Activated CD8-positive, alpha-beta memory T cell treated with anti-CD3 and anti-CD28 coated beads for 48 hours (primary cell): Measurements from ENCODE around the gene NELFCD.
A peak's percentile ranks its signal among the peaks of the same experiment; 100 is the strongest.
"Not testable (repeated sequence)": the region's sequence is repeated elsewhere in the genome, so short reads cannot be mapped to it uniquely, and the experiment has no call there.

Experiments
- DNase-seq, 3 experiments: peaks; one replicate each; pipeline ENCODE4 v3.0.0-alpha.2; 2020; ENCODE audit warnings: low read depth in 2 of 3, low spot score in 2 of 3

Gene NELFCD, protein sequence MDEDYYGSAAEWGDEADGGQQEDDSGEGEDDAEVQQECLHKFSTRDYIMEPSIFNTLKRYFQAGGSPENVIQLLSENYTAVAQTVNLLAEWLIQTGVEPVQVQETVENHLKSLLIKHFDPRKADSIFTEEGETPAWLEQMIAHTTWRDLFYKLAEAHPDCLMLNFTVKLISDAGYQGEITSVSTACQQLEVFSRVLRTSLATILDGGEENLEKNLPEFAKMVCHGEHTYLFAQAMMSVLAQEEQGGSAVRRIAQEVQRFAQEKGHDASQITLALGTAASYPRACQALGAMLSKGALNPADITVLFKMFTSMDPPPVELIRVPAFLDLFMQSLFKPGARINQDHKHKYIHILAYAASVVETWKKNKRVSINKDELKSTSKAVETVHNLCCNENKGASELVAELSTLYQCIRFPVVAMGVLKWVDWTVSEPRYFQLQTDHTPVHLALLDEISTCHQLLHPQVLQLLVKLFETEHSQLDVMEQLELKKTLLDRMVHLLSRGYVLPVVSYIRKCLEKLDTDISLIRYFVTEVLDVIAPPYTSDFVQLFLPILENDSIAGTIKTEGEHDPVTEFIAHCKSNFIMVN

DNA sequence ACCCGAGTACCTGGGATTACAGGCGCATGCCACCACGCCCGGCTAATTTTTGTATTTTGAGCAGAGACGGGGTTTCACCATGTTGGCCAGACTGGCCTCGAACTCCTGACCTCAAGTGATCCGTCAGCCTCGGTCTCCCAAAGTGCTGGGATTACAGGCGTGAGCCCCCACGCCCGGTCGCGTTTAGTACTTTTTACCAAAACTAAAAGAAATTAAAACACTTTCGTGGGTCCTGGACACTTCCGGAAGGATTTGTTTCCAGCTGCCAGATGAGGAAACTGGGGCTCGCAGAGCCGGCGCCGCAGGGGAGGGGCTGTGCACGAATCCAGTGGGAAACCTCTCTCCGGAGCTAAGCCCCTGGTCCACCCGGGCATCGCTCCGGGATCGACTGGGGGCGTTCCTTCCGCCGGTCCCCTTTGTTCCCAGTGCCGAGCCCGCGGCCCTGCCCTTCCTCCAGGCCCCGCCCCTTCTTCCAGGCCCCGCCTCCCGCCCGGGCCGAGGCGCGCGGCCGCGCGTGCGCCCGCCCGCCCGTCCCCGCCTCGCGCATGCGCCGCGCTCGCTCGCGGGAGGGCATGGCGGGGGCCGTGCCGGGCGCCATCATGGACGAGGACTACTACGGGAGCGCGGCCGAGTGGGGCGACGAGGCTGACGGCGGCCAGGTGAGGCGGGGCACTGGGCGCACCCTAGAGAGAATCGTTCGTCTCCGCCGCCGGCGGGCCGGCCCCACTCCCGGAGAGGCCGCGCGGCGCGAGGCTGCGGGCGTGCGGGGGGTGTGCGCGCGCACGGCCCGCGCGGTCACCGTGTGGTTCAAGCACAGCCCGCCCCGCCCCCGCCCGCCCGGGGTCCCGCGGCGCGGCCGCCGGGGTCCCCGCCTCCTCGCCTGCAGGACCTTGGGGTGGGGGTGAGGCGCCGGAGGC is at the start of gene NELFCD:
Gene NELFCD (plus strand): TSS at position 546 of the 917 bp plus-strand sequence. CDS start 54 bp downstream, at position 600.
- DNase-seq = peak; percentile 76 to 85 (median 80)

DNA sequence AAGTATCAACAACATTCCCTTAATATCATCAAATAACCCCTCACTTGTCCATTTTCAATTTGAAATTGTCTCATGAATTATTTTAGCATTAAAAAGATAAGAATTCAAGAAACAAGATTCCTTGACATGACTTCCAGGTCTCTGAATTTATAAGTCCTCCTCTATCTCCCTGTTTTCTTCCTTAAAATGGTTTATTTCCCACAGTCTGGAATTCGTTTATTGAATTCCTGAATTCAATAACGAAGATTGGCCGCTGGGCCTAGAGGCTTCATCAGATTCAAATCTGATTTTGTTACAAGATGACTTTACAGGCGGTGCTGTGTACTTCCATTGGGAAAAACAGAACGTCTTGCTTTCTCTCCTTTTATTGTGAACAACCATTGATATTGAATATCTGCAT is 48.9 kb upstream of the NELFCD start:
- DNase-seq = no peak

DNA sequence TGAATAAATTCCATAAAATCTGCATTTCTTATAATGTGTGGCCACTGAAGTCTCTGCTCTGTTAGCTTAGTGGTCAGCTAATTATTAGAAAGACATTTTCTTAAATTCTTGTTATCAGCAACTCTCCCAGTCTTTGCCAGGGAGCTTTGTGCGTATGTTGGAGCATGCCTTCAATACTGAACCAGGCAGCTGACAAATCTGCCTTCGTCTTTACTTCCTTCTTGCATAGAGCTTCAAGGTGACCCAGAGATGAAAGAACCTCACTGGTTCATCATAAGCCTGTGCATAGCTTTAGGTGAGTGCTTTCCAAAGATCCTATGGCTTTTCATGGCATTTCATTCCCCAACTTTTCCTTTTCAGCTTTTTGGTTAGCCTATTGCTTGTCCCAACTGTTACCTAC is 43.0 kb upstream of the NELFCD start:
- no peak for DNase-seq

DNA sequence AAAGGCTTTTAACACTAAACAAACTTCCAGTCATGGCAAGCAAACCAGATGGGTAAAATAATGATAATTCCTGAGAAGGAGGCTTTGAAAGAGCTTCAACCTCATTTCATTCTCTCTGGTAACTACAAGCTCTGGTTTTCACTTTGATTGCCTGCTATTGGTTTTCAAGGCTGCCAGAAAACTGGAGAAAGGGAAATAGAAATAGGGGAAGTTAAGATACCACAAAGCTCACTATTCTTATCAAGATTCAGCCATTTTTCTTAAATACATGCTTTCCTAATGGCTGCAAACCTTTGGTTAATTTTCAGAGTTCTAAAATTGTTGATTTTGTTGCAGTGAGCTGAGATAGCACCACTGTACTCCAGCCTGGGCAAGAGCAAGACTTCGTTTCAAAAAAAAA is 42.5 kb upstream of the NELFCD start:
- DNase-seq = no peak

DNA sequence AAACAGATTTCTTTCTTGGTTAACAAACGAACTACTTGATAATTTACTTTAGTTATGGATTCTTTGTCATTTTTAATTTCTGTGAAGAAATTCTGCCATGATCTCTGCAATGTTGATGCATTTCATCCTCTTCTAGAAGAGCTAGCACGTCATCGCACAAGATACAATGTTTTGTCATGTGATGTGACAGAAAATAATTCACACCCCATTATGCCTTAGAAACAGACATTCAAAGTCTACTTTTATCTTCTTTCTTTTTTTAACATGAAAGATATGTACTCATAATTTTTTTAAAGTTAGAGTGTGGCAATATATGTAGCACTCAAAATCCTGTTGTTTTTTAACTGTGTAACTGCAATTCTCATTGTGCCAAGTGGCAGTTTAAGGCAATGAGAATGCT is 39.6 kb upstream of the NELFCD start:
- no peak for DNase-seq

DNA sequence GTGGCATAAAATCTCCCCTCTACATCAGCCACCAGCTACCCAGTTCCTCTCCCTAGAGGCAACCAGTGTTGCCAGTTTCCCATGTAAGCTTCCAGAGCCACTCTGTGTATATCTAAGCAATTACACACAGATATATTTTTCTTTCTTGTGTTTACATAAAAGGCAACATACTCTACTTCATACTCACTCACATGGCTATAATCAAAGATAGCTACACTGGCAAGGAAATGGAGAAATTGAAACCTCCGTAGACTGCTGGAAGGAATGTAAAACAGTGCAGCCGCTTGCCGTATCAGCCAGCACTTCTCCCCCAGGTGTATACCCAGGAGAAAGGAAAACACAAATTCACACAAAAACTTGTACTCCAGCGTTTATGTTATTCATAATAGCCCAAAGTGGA is 38.5 kb upstream of the NELFCD start:
- no peak for DNase-seq

DNA sequence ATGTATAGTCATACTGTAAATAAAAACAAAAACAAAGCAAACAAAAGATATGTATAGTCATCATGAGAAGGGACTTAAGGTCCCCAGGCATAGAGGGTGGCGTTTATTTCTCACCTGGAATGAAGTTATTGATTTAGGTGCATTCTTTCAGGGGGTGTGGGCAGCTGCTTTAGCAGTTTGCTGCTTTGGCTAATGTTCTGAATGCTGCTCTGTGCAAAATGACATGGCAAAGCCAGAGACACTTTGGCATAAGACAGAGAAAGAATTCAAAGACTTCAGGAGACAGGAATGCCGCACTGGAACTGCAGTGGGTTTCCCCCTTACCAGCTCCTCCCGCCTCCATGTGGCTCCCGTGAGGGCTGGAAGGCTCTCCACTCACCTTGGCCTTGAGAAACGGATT is 36.4 kb upstream of the NELFCD start:
- DNase-seq = no peak

DNA sequence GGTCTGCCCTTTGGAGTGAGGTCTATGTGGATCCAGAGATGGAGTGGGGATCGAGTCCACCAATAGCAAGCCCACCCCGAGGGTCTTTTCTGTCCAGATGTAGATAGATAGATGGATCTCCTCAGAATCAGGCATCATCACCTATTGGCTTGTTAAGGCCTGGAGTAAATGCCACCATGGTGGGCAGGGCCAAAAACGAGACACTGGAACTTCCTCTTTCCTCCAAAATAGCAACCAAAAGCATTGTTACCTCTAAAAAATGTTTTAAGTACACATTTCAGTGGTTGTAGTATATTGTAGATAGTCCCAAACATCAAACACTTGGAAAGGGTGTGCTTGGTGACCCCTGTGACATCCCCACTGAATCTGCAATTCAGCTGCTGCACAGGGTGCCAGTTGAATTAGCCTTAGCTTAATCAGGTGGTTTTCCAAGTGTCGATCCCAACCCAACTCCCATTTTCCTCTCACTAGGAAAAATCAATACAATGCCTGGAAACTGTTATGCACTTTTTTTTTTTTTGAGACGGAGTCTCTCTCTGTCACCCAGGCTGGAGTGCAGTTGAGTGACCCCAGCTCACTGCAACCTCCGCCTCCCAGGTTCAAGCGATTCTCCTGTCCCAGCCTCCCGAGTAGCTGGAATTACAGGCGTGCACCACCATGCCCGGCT is 35.0 kb upstream of the NELFCD start:
- no peak for DNase-seq

DNA sequence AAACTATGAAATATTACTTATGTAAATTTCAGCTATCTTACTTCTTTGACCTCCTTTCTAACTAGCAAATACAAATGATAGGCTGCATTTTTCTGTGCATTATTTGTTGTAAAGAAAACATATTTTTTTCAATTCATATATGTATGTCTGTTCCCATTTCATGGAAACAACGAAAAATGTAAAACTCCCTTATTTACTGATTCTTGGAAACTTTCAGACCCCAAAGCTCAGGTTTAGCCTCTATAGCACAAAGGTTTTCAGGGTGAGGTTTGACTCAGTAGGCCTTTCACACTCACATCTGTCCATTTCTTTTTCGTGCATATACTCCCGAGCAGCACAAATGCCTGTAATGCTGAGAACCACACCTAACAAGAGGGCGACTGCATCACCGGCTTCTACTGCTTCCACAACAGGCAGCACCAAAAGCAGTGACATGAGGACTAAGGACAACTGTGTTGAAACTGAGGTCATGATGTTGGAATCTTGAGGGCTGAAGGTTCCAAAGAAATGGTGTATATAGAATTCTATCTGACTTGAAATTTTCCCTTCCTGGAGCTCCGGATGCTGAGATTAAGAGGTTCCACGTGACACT is 33.2 kb upstream of the NELFCD start:
- not testable (repeated sequence) for DNase-seq

DNA sequence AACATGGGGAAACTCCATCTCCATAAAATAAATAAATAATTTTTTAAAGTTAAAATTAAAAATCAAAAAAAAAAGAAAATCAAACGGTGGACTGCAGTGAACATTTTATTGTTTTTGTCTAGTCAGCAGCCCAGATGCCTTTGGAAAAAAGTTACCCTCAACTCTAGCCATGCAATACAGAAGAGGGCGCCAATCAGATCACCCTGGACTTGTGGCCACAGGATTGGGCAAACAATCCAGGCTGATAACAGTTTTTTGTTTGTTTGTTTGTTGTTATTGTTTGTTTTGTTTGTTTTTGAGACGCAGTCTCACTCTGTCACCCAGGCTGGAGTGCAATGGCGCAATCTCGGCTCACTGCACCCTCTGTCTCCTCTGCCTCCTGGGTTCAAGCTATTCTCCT is 30.5 kb upstream of the NELFCD start:
- DNase-seq = no peak

DNA sequence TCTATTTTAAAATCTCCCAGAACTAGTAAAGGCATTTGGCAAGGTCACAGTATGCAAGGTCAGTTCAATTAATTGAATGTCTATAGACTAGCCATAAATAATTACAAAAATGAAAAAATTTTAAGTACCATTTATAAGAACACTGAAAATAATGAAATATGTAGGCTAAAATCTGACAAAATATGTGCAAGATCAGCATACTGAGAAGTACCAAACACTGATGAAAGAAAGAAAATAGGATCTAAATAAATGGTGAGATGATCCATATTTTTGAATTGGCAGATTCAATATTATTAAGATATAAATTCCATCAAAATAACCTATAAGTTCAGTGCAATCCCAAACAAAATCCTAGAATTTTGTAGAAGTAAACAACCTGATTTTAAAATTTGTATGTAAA is 28.0 kb upstream of the NELFCD start:
- DNase-seq = no peak

DNA sequence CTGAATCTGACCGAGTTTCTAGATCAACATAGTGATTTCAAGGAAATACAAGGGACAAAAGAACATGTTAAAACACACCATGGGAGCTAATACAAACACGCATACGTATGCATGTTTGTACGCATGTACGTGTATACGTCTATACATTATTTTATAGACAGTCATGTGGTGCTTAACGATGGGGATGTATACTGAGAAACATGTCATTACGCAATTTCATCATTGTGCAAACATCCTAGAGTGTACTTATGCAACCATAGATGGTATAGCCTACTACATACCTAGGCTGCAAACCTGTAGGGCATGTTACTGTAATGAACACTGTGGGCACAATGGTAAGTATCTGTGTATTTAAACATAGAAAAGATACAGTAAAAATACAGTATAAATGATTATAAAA is 25.0 kb upstream of the NELFCD start:
- DNase-seq = no peak

DNA sequence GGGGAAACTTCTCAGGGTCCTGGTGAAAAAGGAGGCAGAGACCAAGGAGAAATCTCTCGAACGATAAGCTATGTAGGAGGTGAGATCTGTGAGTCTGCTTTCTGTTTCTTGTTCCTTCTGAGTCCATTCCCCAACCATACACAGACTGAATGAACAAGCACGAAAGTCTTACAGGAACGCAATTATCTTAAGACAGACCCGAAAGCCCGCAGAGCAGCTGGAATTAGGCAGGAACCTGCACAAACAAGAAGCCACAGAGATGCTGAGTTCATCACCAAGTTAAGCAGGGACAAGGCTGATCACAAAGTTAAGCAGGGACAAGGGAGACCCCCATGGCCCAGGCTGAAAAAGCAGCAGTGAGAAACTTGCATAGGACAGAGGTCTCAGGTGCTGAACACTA is 21.4 kb upstream of the NELFCD start:
- DNase-seq = no peak

DNA sequence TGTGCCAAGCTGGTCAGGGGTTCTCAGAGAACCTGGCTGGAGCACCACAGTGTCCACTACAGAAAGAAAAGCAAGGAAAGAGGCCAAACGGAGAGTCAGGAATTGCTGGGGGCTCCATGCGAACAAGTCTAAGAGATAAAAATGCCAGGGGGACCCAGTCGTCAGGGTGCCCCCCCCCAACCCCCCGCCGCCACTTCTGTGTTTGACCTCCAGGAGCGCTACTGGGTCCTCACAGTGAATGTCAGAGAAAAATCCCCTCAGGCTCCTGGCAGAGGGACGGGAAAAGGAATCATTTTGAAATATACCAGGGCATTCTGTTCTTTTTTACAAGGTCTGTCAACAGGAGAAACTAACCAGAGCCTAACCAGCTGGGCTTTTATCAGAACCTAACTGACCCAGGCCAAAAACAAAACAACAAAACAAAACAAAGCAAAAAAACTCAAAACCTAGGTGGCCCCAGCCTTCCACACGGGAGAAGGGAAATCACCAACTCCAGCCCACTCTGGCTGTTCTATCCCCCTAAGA is 17.9 kb upstream of the NELFCD start:
- no peak for DNase-seq

DNA sequence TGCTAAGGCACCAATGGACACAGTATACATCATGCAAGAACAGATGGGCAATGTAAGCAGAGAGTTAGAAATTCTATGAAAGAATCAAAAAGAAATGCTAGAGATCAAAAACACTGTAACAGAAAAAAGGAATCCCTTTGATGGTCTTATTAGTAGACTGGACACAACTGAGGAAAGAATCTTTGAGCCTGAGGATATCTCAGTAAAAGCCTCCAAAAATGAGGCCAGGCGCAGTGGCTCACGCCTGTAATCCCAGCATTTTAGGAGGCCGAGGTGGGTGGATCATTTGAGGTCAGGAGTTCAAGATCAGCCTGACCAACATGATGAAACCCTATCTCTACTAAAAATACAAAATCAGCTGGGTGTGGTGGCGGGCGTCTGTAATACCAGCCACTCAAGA is 17.1 kb upstream of the NELFCD start:
- DNase-seq = not testable (repeated sequence)

DNA sequence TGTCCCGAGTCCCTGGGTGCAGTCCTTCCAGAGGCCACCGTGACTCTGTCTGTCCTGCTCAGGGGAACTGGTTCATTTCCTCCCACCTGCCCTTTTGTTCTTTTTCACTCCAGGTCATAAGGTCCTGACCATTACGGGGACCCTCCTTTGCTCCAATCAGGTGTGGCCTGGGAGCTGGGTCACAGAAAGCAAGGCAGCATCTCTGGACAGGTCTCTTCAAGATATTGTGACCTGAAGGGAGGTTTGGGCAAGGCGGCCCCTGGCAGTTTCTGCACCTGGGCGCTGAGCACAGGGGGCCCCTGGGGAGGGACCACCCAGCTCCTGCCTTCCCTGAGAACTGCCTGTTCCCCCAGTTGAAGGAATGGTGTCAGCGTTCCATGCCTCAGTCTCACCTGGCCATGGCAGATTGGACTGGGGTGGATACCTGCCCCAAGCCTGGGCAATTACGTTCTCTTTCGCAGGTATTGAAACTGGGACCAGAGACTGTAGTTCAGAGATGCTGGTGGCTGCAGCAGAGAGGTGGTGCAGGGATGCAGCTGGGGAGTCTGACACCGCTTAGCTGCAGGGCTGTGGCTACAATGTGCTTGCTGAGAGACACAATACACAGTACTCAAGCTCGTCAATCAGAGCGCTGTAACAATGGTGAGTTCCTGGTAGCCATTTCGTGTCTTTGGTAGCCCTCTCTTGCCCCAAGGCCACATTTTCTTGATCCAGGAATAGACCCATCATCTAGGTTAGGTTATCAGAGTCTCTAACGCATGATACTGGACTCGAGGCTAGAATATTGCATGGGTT is 15.6 kb upstream of the NELFCD start:
- no peak for DNase-seq

DNA sequence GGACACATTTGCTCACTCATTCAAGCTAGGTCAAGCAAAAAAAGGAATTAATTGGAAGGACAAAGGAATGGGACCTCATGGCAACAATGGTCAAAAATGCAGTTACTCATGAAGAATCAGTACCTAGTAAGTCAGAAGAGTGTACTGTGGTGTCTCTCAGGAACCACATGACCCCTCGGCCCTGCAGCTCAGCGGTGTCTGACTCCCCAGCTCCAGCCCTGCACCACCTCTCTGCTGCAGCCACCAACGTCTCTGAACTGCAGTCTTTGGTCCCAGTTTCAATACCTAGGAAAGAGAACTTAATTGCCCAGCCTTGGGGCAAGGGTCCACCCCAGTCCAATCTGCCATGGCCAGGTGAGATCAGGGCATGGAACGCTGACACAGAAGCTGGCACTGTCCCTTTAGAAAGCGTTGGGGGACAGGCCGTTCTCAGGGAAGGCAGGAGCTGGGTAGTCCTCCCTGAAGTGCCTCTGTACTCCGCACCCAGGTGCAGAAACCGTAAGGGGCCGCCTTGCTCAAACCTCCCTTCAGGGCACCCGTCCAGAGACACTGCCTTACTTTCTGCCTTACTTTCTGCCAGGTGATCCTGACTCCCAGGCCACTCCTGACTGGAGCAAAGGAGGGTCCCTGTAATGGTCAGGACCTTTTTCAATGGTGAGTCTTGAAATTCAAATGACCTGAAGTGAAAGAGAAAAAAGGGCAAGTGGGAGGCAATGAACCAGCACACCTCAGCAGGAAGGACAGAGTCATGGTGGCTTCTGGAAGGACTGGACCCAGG is 13.2 kb upstream of the NELFCD start:
- DNase-seq = no peak

DNA sequence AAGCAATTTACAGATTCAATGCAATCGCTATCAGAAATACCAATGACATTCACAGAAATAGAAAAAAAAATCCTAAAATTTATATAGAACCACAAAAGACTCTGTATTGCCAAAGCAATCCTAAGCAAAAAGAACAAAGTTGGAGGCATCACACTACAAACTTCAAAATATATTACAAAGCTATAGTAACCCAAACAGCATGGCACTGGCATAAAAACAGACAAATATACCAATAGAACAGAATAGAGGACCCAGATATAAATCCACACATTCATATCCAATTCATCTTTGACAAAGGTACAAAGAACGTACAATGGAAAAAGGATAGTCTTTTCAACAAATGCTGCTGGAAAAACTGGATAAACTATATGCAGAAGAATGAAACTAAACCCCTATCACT is 11.6 kb upstream of the NELFCD start:
- no peak for DNase-seq

DNA sequence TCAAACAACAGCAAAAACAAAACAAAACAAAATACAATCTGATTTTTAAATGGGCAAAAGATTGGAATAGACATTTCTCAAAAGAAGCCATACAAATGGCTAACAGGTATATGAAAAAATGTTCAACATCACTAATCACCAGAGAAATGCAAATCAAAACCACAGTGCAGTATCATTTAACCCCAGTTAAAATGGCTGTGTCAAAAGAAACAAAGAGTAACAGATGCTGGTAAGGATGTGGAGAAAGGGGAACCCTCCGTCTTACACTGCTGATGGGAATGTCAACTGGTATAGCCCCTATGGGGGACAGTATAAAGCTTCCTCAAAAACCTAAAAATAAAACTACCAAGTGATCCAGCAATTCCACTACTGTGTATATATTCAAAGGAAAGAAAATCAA is 10.9 kb upstream of the NELFCD start:
- no peak for DNase-seq
